CD4-positive, alpha-beta T cell (primary cell): ENCODE measurements around the gene DCTD. TPM values are rescaled to one million over a fixed set of nuclear protein-coding genes. Genes with fewer than 3 reads are reported as not detected.

Experiments used
- ATAC-seq: fragments of 200-7000 bp; cut with Tn5 transposase; one replicate; pipeline ENCODE4 v1.10.0; 2022; ENCODE audit warnings: mild to moderate bottlenecking; ENCODE audit not compliant: poor library complexity
- CTCF ChIA-PET: fragments of 350-600 bp; sonication (Branson Sonifier 250); formaldehyde crosslinking; loops from one replicate; lab custom pipeline; 2021; ENCODE audit warnings: antibody characterized with exemption, inconsistent platforms; lab: Charles Lee
- POLR2A ChIA-PET: fragments of 350-600 bp; sonication (Branson Sonifier 250); formaldehyde crosslinking; loops from one replicate; lab custom pipeline; 2021; ENCODE audit warnings: antibody characterized with exemption, inconsistent platforms; lab: Charles Lee
- DNase-seq, 14 experiments: peaks; one replicate each; pipeline ENCODE4 v3.0.0-alpha.2; 2013 to 2020; ENCODE audit warnings: mixed read lengths in 2 of 14
- H3K27ac ChIP-seq, 2 donors: one replicate each; pipeline versions ENCODE4 v1.5.1 to v1.7.0; 2013; ENCODE audit warnings: low read length in 2 of 2, low read depth in 1 of 2, mild to moderate bottlenecking in 1 of 2
- H3K27me3 ChIP-seq, 2 experiments: 1 replicate in 1 of 2; 2 replicates in 1 of 2; pipeline versions ENCODE4 v1.6.1 to v1.7.0; 2013; ENCODE audit warnings: low read length in 2 of 2, control low read depth in 1 of 2, mild to moderate bottlenecking in 1 of 2, moderate library complexity in 1 of 2; ENCODE audit not compliant: insufficient read depth in 2 of 2, control insufficient read depth in 1 of 2
- H3K36me3 ChIP-seq: one replicate; pipeline ENCODE4 v1.6.1; 2013; ENCODE audit warnings: low read length, control low read depth; ENCODE audit not compliant: insufficient read depth
- H3K4me1 ChIP-seq: one replicate; pipeline ENCODE4 v1.6.1; 2013; ENCODE audit warnings: low read length, control low read depth; ENCODE audit not compliant: insufficient read depth
- H3K4me3 ChIP-seq: one replicate; pipeline ENCODE4 v1.5.1; 2013; ENCODE audit warnings: mild to moderate bottlenecking, low read length, moderate library complexity
- H3K9me3 ChIP-seq, 2 experiments: 1 replicate in 1 of 2; 2 replicates in 1 of 2; pipeline versions ENCODE4 v1.6.1 to v1.7.0; 2013; ENCODE audit warnings: low read length in 2 of 2, mild to moderate bottlenecking in 2 of 2, control low read depth in 1 of 2, moderate library complexity in 1 of 2; ENCODE audit not compliant: control insufficient read depth in 1 of 2, insufficient read depth in 1 of 2
- H3K27ac Mint-ChIP-seq: one replicate; pipeline ENCODE4 v1.8.0; 2020; ENCODE audit warnings: mixed read lengths
- H3K27me3 Mint-ChIP-seq: one replicate; pipeline ENCODE4 v1.8.0; 2021; ENCODE audit warnings: mixed read lengths
- H3K36me3 Mint-ChIP-seq: one replicate; pipeline ENCODE4 v1.8.0; 2021; ENCODE audit warnings: low read depth, mixed read lengths
- H3K4me1 Mint-ChIP-seq: one replicate; pipeline ENCODE4 v1.8.0; 2021; ENCODE audit warnings: low read depth, mixed read lengths
- H3K4me3 Mint-ChIP-seq: one replicate; pipeline ENCODE4 v1.8.0; 2020; ENCODE audit warnings: mild to moderate bottlenecking, mixed read lengths
- H3K9me3 Mint-ChIP-seq: one replicate; pipeline ENCODE4 v1.8.0; 2020; ENCODE audit warnings: mixed read lengths
- CTCF ChIP-seq: fragments of 200-600 bp; IDR thresholded peaks from one replicate; pipeline ENCODE4 v1.8.0; 2022; ENCODE audit warnings: antibody characterized with exemption, mild to moderate bottlenecking
- intact Hi-C, 2 experiments: fragments of 100-400 bp; cut with DNase I in 1 of 2; cut with micrococcal nuclease in 1 of 2; formaldehyde crosslinking; loops; one replicate each; pipeline versions ENCODE4 v1.15.1 to v1.9.0; 2023 to 2025; cut with DNase I, micrococcal nuclease
- total RNA-seq, 174 experiments: library from RNA in 2 of 174; stranded (reverse) in 2 of 174; gene quantifications; one replicate each; pipeline ENCODE4 v1.2.3 and lab custom pipeline; 2021 to 2026

Gene DCTD
- total RNA-seq, 2 experiments from 2014 or later, result 49.4 to 54.3 TPM

GRCh38 chr4:182847576-182848450 is 69.4 kb downstream of the DCTD start:
- POLR2A ChIA-PET, result no interaction called here
- Histone ChIP-seq H3K4me3 (no peak overlapping the region), H3K36me3 (no peaks in the 10 kb centered on the region), H3K27me3 (no peaks in the 10 kb centered on the region), H3K4me1 (no peaks in the 10 kb centered on the region), H3K9me3 (peaks cover 0 to 4% of the 10 kb centered on the region in 2 experiments), H3K27ac (no peak overlapping the region)
- CTCF ChIA-PET, result no interaction called here
- no peaks in the 10 kb centered on the region for H3K9me3 Mint-ChIP-seq
- H3K27me3 Mint-ChIP-seq, result peaks cover 10% of the 10 kb centered on the region
- no peak for ATAC-seq
- H3K4me3 Mint-ChIP-seq, result no peak overlapping the region
- H3K36me3 Mint-ChIP-seq, result no peaks in the 10 kb centered on the region
- intact Hi-C loops, result no loop called here
- no peak overlapping the region for H3K27ac Mint-ChIP-seq
- no peaks in the 10 kb centered on the region for H3K4me1 Mint-ChIP-seq
- no peak for DNase-seq
- no peak for TF ChIP-seq CTCF

GRCh38 chr4:182846036-182846435 is 71.2 kb downstream of the DCTD start:
- peaks cover 13% of the 10 kb centered on the region for H3K27me3 Mint-ChIP-seq
- H3K36me3 ChIP-seq, result no peaks in the 10 kb centered on the region

GRCh38 chr4:182845618-182846017 is 71.6 kb downstream of the DCTD start:
- no peaks in the 10 kb centered on the region for H3K9me3 ChIP-seq
- Mint-ChIP-seq H3K4me1 (no peaks in the 10 kb centered on the region), H3K9me3 (no peaks in the 10 kb centered on the region), H3K4me3 (no peak overlapping the region), H3K27me3 (peaks cover 18% of the 10 kb centered on the region), H3K27ac (no peak overlapping the region), H3K36me3 (no peaks in the 10 kb centered on the region)
- H3K27me3 ChIP-seq, result no peaks in the 10 kb centered on the region
- H3K4me1 ChIP-seq, result no peaks in the 10 kb centered on the region
- DNase-seq, result no peak
- H3K36me3 ChIP-seq, result no peaks in the 10 kb centered on the region
- no peak overlapping the region for H3K27ac ChIP-seq
- POLR2A ChIA-PET, result no interaction called here
- CTCF ChIA-PET, result interaction anchor here (0.6 kb wide), 1 partner anchor 22 kb away, joined by 3 read pairs; no protein-coding TSS in a partner anchor
- no peak overlapping the region for H3K4me3 ChIP-seq
- TF ChIP-seq CTCF, result no peak
- intact Hi-C loops, result no loop called here
- no peak for ATAC-seq

More at GRCh38 chr4:182846036-182846435, 71.2 kb downstream of the DCTD start:
- Histone ChIP-seq H3K4me3 (no peak overlapping the region), H3K27ac (no peak overlapping the region), H3K27me3 (no peaks in the 10 kb centered on the region), H3K9me3 (no peaks in the 10 kb centered on the region), H3K4me1 (no peaks in the 10 kb centered on the region)
- ChIA-PET CTCF (no interaction called here), POLR2A (no interaction called here)
- Mint-ChIP-seq H3K9me3 (no peaks in the 10 kb centered on the region), H3K27ac (no peak overlapping the region), H3K4me1 (no peaks in the 10 kb centered on the region), H3K4me3 (no peak overlapping the region), H3K36me3 (no peaks in the 10 kb centered on the region)
- no peak for TF ChIP-seq CTCF
- intact Hi-C loops, result no loop called here
- DNase-seq, result no peak
- ATAC-seq, result no peak
